NB4 (cell line): ENCODE measurements around the gene GCNT4.

ENCODE experiments used
- MYC ChIP-seq: IDR thresholded peaks from 2 replicates; pipeline ENCODE4 v1.6.1; 2011; ENCODE audit warnings: low read depth, low read length
- POLR2A ChIP-seq: IDR thresholded peaks from 2 replicates; pipeline ENCODE4 v1.6.1; 2011; ENCODE audit warnings: mild to moderate bottlenecking; ENCODE audit not compliant: insufficient read length; ENCODE audit errors: extremely low read depth
- TF ChIP-seq, protein P1 (sequence below): IDR thresholded peaks from one replicate; pipeline ENCODE4 v1.5.1; 2012; ENCODE audit warnings: low read depth, low read length
- TF ChIP-seq, protein P2 (sequence below): IDR thresholded peaks from 2 replicates; pipeline ENCODE4 v1.6.1; 2011; ENCODE audit warnings: low read depth, low read length

DNA sequence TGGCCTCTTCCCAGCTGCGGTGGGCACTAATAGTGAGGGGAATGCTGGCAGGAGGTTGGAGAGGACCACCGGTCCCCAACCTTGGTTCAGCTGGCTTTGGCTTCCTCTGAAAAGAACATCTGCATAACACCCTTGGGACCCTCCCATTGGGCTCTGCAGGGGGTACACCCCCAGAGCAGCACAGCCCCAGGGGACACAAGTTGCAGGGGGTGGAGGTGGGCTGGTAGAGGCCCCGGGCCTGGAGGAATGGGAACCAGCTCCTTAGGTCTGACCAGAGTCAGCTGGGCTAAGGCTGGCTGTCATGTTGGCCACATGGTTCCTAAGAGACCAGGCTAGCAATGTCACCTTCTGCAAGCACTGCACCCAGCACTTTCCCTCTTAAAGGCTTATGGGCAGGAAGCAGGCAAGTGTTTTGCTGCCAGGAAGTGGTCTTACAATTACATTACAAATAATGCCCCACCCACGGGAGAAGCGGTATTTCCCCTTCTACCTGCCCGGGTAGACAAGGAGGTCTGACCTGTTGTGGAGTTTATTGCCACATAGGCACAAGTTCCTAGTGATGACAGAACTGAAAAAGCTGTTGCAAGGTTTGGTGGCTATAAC, 18.1 kb downstream of the GCNT4 start:
- no peak for TF ChIP-seq POLR2A
- TF ChIP-seq, protein P1, sequence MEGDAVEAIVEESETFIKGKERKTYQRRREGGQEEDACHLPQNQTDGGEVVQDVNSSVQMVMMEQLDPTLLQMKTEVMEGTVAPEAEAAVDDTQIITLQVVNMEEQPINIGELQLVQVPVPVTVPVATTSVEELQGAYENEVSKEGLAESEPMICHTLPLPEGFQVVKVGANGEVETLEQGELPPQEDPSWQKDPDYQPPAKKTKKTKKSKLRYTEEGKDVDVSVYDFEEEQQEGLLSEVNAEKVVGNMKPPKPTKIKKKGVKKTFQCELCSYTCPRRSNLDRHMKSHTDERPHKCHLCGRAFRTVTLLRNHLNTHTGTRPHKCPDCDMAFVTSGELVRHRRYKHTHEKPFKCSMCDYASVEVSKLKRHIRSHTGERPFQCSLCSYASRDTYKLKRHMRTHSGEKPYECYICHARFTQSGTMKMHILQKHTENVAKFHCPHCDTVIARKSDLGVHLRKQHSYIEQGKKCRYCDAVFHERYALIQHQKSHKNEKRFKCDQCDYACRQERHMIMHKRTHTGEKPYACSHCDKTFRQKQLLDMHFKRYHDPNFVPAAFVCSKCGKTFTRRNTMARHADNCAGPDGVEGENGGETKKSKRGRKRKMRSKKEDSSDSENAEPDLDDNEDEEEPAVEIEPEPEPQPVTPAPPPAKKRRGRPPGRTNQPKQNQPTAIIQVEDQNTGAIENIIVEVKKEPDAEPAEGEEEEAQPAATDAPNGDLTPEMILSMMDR, result no peak
- TF ChIP-seq MYC, result no peak
- TF ChIP-seq, protein P2, sequence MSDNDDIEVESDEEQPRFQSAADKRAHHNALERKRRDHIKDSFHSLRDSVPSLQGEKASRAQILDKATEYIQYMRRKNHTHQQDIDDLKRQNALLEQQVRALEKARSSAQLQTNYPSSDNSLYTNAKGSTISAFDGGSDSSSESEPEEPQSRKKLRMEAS, result no peak
